OCI-M1 (cell line): ENCODE data around the gene PPP1R1A.

Experiments
- DNase-seq: peaks from one replicate; lab custom pipeline; 2025; lab: John Stamatoyannopoulos, UW

Gene PPP1R1A

GRCh38 chr12:54603173-54603814 is 14.8 kb upstream of the PPP1R1A start:
- peak; percentile 88 for DNase-seq

- DNase-seq, result no peak
Observed at GRCh38 chr12:54602661-54603060, 14.2 kb upstream of the PPP1R1A start.

DNA sequence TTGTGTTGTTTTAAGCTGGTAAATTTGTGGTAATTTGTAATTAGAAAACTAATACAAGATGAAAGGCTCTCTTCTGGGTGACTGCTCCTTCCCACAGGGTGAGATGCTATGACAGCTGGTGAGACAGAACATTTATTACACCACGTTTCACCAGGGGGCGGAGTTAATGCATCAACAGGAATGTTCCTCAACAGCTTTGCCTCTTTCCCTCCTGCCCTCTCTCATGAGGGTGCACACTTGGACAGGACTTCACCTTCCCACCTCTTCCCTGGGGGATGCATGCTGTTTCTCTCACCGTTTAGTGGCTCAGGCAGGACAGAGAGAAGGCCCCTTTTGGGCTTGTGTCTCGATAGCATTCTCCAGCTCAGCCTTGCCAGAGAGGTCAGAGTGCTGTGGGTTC is 13.4 kb upstream of the PPP1R1A start:
- DNase-seq, result peak; percentile 34

DNA sequence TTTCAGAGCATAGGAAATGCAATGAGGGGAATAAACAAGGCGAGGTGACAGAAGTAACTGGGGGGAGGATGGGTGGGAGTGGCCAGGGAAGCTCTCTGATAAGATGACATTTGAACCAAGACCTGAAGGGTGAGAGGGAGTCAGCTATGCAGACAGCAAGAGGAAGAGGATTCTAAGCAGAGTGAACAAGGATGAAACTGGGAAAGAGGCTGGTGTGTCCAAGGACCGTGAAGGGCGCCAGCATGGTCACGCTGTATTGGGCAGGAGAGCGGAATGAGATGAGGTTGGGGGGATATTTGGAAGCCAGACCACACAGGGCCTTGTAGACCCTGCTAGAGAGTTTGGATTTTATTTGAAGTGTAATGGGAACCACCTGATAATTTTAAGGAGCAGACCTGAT is 10.5 kb upstream of the PPP1R1A start:
- no peak for DNase-seq

DNA sequence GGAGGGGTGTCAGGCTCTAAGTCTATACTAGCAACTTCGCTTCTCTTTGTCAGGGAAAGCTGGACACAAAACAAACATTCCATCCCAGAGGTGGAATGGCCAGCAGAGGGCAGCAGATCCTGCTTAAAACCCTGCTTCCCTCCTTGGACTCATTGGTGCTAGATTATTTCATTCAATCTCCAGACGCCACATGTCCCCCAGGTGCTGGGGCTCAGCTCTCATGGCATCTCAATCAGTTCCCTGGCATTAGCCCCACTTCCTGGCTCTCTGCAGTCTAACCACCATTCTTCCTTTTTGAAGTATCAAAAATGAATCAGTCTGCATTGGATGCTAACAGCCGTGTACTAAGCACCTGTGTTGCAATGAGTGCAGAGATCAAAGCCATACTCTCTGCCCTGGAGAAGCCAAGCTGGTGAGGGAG is 8.1 kb upstream of the PPP1R1A start:
- peak; percentile 81 for DNase-seq

- no peak for DNase-seq
Observed at GRCh38 chr12:54595471-54595870, 7.0 kb upstream of the PPP1R1A start.

DNA sequence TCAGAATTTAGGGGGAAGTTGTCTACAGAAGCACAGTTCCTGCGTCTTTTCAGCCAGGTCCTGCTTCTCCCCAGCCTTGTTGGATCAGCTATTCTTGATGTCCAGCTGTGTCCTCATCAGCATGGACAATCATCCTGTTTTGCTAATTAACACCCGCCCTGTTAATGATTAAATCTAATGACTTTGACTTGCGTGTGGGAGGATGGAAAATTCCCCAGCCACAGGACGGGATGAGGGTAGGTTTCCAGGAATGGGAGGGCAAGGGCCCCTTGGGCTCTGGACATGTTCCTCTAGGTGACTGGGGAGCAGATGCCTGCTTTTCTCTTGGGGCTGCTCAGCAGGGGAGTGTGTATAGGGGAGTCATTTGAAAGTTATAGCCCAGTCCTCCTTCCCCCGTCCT is 5.3 kb upstream of the PPP1R1A start:
- DNase-seq, result no peak

- DNase-seq, result peak; percentile 43
Observed at GRCh38 chr12:54593135-54593534, 4.7 kb upstream of the PPP1R1A start.

DNA sequence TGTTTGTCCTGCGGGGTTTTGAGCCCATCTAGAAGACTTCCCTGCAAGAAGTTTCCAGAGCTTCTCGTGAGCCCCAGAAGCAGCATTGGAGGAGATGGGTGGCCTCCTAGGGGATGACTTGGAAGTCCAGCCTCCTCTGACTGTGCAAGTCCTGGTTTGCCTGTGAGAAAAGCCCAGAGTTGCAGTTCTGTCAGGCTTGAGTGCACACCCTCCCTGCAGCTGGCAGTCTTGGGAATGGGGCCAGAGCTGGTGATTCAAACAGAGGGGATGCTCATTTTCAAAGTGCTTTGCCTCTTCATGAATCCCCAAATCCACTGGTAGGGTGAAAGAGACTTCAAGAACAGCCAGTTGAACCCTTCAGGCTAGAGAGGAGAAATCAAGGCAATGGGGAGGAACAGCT is 3.9 kb upstream of the PPP1R1A start:
- DNase-seq, result no peak

- no peak for DNase-seq
Observed at GRCh38 chr12:54590978-54591591, 2.6 kb upstream of the PPP1R1A start.

- no peak for DNase-seq
Observed at GRCh38 chr12:54589964-54590363, 1.5 kb upstream of the PPP1R1A start.

- no peak for DNase-seq
Observed at GRCh38 chr12:54588890-54589267, 420 bp upstream of the PPP1R1A start.

DNA sequence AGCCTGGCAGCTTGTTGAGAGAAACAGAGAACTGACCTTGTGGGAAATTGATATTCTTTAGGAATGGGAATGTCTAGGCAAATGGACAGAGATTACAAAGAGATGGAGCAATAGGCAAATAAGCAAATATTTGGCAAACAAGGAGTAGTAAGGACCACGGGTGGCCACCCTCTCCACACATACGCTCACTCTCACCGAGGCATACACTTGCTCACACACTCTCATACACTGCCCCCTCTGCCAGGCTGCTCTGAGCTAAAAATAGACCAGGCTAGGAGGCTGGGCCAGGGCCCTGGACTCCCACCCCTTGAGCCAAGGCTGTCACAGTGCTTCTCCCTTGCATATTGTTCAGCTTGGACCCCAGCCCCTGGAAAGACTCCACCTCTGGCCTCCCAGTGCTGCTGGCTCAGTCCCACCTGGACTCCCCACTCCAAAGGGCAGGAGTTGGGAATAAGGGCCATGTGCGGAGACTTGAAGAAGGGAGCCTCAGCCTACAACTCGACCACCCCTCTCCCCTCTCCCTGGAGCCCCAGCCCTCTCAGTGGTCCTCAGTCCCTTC is 1.1 kb downstream of the PPP1R1A start:
- DNase-seq, result no peak

DNA sequence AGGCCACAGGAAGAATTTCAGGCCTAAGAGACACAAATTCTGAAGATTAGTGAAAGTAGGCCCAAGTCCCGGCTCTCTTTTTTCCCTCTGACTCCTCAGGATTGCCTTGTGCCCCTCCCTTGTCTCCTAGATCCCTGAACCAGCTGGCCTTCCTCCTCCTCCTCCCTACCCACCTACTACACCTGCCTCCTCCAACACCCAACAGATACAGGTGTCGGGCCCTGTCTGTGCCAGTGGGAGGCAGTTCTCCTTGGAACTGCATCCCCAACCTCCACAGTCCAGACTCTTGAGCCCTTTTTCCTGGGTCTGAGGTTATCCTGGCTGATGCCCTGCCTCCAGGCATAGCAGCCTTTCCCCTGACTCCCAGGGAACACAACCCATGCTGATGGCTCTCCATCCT is 1.8 kb downstream of the PPP1R1A start:
- DNase-seq, result no peak

DNA sequence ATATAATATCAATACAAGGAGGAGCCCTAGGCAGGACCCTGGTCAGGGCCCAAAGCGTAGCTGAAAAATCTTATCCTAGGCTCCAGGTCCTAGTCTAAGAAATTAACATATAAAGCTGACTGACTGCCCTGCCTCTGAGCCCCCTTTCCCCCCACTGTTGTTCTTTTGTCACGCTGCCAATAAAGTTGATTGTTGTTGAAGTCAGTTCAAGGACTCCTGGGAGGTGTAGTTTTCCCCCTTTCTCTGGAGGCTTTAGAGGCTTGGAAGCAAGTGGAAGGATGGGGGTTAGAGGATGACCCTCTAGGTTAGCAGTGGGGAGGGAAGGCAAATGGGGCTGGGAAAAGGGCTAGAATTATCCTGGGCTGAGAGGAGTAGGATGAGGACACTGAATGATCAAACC is 3.2 kb downstream of the PPP1R1A start:
- DNase-seq, result no peak

DNA sequence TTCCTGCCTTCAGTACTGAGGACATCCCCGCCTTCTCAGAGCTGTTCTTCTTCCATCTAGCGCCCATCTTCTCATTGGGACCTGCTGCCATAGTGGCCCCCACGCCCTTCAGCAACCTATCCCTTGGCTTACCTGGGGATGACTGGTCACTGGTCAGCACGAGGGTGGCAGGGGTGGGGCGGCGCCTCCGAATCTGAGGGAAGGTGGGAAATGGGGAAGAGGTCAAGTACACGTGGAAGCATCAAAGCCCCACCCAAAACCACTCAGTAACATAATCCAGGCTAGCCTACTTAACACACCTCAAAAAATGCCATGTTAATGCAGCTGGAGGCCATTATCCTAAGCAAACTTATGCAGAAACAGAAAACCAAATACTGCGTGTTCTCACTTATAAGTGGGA is 4.3 kb downstream of the PPP1R1A start:
- no peak for DNase-seq

DNA sequence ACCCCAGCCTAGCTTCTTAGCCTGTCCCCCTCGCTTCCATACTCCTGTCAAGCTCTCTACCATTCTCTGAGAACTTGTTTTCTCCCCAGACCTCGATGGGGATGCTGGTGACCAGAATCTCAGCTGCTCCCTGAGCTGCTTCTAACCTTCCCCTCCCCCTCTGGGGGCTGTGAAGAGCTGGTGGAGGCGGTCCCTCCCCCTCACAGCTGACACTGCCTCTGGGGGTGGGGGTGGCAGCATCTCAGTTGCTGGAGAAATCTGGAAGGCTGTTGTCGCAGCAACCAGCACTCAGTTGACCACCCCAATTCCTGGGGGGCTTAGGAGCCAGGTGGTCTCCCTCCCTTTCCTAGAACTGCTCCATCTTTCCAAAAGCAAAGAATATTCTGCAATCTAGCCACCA is 4.7 kb downstream of the PPP1R1A start:
- no peak for DNase-seq

GRCh38 chr12:54581412-54581811 is 7.0 kb downstream of the PPP1R1A start:
- DNase-seq, result no peak

GRCh38 chr12:54579696-54580333 is 8.6 kb downstream of the PPP1R1A start:
- peak; percentile 93 for DNase-seq

- no peak for DNase-seq
Observed at GRCh38 chr12:54579258-54579657, 9.2 kb downstream of the PPP1R1A start.

DNA sequence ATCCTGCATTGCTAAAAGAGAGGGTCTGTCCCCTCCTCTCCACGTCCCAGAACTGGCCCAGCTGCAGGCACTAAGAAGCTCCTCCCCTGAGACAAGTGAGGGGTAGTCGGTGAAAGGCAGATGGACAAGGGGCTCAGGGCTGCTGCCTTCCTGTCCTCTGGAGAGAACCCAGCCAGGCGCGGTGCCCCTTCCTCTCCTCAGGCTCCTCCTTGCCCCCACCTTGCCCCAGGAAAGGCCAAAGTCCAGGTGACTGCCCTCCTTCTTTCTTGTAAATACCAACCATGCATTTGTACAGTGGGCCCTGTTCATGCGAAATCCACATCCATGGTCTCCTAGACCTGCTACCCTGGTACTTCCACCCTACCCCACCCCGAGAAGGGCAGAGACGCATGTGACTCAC is 9.7 kb downstream of the PPP1R1A start:
- DNase-seq, result no peak

- DNase-seq, result no peak
Observed at GRCh38 chr12:54572881-54573280, 15.6 kb downstream of the PPP1R1A start.
